Smooth muscle cell (in vitro differentiated cells): ENCODE data around the gene PAQR7. TPM values are rescaled to one million over a fixed set of nuclear protein-coding genes. Genes with fewer than 3 reads are reported as not detected.

Experiments
- DNase-seq: peaks from one replicate; lab custom pipeline; 2025; ENCODE audit not compliant: unreplicated experiment; lab: John Stamatoyannopoulos, UW
- H2AFZ ChIP-seq: fragments of 200-600 bp; sonication (generic); 2 replicates; pipeline ENCODE4 v1.6.0; 2016; ENCODE audit warnings: antibody characterized with exemption, low read depth, mild to moderate bottlenecking
- H3F3A ChIP-seq: fragments of 200-600 bp; sonication (generic); 2 replicates; pipeline ENCODE4 v1.6.0; 2017; ENCODE audit warnings: antibody characterized with exemption, low read depth
- H3K27ac ChIP-seq: fragments of 200-600 bp; sonication (generic); 2 replicates; pipeline ENCODE4 v1.5.1; 2016; ENCODE audit warnings: low read depth, mild to moderate bottlenecking
- H3K27me3 ChIP-seq: fragments of 200-600 bp; sonication (generic); 2 replicates; pipeline ENCODE4 v1.6.1; 2016; ENCODE audit warnings: low read depth, mild to moderate bottlenecking
- H3K36me3 ChIP-seq: fragments of 200-600 bp; sonication (generic); 2 replicates; pipeline ENCODE4 v1.5.1; 2016; ENCODE audit warnings: low read depth
- H3K4me1 ChIP-seq: fragments of 200-600 bp; sonication (generic); 2 replicates; pipeline ENCODE4 v1.5.1; 2016; ENCODE audit warnings: low read depth
- H3K4me2 ChIP-seq: fragments of 200-600 bp; sonication (generic); 2 replicates; pipeline ENCODE4 v1.6.0; 2016; ENCODE audit warnings: mild to moderate bottlenecking
- H3K4me3 ChIP-seq: fragments of 200-600 bp; sonication (generic); 2 replicates; pipeline ENCODE4 v1.5.1; 2016; ENCODE audit warnings: mild to moderate bottlenecking
- H3K79me2 ChIP-seq: fragments of 200-600 bp; sonication (generic); 2 replicates; pipeline ENCODE4 v1.6.0; 2016; ENCODE audit warnings: low read depth, mild to moderate bottlenecking
- H3K9ac ChIP-seq: fragments of 200-600 bp; sonication (generic); 2 replicates; pipeline ENCODE4 v1.6.0; 2016; ENCODE audit warnings: low read depth
- H3K9me3 ChIP-seq: fragments of 200-600 bp; sonication (generic); replicated peaks from 2 replicates; pipeline ENCODE4 v1.5.1; 2016; ENCODE audit warnings: low read depth
- H4K20me1 ChIP-seq: fragments of 200-600 bp; sonication (generic); 2 replicates; pipeline ENCODE4 v1.6.0; 2016; ENCODE audit warnings: low read depth
- WGBS: methylation state at CpG from one replicate; pipeline ENCODE4 v1.1.7; 2016; ENCODE audit warnings: low lambda C conversion rate; 5-methylcytosine and 5-hydroxymethylcytosine counted together
- polyA plus RNA-seq: library from polyadenylated mRNA; unstranded; fragments of >200 nt; fragmentation: Nextera tagmentation; extraction: Ambion mirVana; gene quantifications from 2 replicates; pipeline ENCODE4 v1.2.1, GENCODE V29; 2016
- total RNA-seq: library from RNA; depleted of rRNA; stranded (reverse); fragments of >200 nt; gene quantifications from 2 replicates; pipeline ENCODE4 v1.2.3, GENCODE V29; 2014
- TF ChIP-seq, protein P1 (sequence below): fragments of 200-600 bp; sonication (generic); IDR thresholded peaks from 2 replicates; pipeline ENCODE4 v1.5.1; 2017; ENCODE audit warnings: borderline replicate concordance, mild to moderate bottlenecking, antibody characterized with exemption; ENCODE audit not compliant: insufficient read depth, poor library complexity, severe bottlenecking

Gene PAQR7
- total and polyA plus RNA-seq, 2 experiments from 2014 or later: 2.9 to 10.0 TPM

DNA sequence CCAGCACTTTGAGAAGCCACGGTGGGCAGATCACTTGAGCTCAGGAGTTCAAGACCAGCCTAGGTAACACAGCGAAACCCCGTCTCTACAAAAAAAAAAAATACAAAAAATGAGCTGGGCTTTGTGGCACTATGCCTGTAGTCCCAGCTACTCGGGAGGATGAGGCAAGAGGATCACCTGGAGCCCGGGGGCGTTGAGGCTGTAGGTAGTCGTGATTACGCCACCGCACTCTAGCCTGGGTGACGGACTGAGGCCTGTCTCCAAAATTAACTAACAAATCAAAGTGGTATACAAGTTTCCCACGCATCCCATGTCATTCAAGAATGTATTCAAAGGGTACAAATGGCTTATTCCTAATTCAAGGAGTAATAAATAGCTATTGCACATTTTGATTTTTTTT lies 18.7 kb downstream of the PAQR7 start:
- Histone ChIP-seq H3K4me2 (no peak overlapping the region), H3F3A (peaks cover 9% of the 10 kb centered on the region), H3K4me1 (peaks cover 9% of the 10 kb centered on the region), H3K4me3 (no peak overlapping the region), H2AFZ (no peak overlapping the region), H3K27me3 (no peaks in the 10 kb centered on the region), H3K79me2 (no peaks in the 10 kb centered on the region), H3K9ac (no peak overlapping the region), H3K36me3 (no peaks in the 10 kb centered on the region), H3K9me3 (no peaks in the 10 kb centered on the region), H4K20me1 (no peaks in the 10 kb centered on the region), H3K27ac (no peak overlapping the region)
- no peak for DNase-seq
- TF ChIP-seq, protein P1, sequence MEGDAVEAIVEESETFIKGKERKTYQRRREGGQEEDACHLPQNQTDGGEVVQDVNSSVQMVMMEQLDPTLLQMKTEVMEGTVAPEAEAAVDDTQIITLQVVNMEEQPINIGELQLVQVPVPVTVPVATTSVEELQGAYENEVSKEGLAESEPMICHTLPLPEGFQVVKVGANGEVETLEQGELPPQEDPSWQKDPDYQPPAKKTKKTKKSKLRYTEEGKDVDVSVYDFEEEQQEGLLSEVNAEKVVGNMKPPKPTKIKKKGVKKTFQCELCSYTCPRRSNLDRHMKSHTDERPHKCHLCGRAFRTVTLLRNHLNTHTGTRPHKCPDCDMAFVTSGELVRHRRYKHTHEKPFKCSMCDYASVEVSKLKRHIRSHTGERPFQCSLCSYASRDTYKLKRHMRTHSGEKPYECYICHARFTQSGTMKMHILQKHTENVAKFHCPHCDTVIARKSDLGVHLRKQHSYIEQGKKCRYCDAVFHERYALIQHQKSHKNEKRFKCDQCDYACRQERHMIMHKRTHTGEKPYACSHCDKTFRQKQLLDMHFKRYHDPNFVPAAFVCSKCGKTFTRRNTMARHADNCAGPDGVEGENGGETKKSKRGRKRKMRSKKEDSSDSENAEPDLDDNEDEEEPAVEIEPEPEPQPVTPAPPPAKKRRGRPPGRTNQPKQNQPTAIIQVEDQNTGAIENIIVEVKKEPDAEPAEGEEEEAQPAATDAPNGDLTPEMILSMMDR: no peak
- 87% methylated on average over 11 of the region's 11 CpGs for WGBS

DNA sequence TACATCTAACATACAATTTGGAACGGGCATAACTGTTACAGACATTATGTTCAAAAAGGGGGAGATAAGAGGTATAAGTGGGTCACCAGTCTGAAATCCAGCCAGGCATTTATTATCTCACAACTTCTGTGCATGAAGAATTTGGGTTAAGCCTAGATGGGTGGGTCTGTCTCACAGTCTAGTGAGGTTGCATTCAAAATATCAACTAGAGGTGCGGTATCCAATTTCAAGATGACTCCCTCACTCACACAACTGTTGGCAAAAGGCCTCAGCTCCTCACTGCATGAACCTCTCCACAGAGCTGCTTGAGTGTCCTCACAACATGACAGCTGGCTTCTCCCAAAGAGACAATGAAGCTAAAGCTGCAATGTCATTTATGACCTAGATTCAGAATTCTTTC lies 21.0 kb downstream of the PAQR7 start:
- no peak overlapping the region for H3K4me2 ChIP-seq
- H3K9me3 ChIP-seq: no peaks in the 10 kb centered on the region
- TF ChIP-seq, protein P1: no peak
- no peaks in the 10 kb centered on the region for H3K36me3 ChIP-seq
- H2AFZ ChIP-seq: no peak overlapping the region
- peaks cover 9% of the 10 kb centered on the region for H3K4me1 ChIP-seq
- H3K27me3 ChIP-seq: no peaks in the 10 kb centered on the region
- WGBS: 93% methylated on average over 2 of the region's 2 CpGs
- H3K27ac ChIP-seq: no peak overlapping the region
- H3K79me2 ChIP-seq: no peaks in the 10 kb centered on the region
- no peaks in the 10 kb centered on the region for H3F3A ChIP-seq
- no peak overlapping the region for H3K4me3 ChIP-seq
- DNase-seq: no peak
- no peaks in the 10 kb centered on the region for H4K20me1 ChIP-seq
- no peak overlapping the region for H3K9ac ChIP-seq

DNA sequence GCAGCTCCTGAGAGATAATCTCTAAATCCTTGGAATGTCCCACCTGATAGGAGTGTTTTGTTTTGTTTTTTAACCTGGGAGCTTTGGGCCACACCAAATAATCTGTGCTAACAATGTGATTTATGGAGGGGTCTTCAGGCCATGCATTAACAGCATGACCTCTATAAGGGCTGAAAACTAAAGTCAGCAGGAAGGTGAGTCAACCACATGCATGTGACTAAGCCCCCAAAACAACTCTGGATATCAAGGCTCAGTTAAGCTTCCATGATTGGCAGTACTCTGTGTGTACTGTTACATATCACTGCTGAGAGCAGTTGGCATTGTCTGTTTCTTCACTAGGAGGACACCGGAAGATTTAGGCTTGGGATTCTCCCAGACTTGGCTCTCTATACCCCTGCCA lies 27.0 kb downstream of the PAQR7 start:
- Histone ChIP-seq H3K4me3 (no peak overlapping the region), H3K27ac (no peak overlapping the region), H2AFZ (no peak overlapping the region)

DNA sequence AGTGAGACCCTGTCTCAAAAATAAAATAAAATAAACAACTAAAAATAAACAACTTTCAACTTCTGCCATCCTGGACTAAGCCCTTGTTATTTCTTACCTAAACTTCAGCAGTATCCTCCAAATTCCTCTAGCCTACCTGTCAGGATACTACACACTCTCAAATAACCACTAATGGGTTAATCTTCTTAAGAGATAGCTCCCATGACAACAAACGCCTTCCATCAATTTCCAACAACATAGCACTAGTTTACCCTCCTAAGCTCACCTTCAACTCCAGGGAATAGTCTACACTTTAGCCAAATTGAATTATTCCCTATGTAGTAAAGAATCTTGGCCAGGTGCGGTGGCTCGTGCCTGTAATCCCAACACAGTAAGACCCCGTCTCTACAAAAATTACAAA lies 27.6 kb downstream of the PAQR7 start:
- no peak overlapping the region for H3K27ac ChIP-seq
- no peaks in the 10 kb centered on the region for H3K4me1 ChIP-seq
- 82% methylated on average over 4 of the region's 4 CpGs for WGBS
- TF ChIP-seq, protein P1: no peak
- no peak overlapping the region for H3K4me2 ChIP-seq
- no peaks in the 10 kb centered on the region for H3K79me2 ChIP-seq
- H3K9me3 ChIP-seq: no peaks in the 10 kb centered on the region
- no peak for DNase-seq
- no peak overlapping the region for H2AFZ ChIP-seq
- no peaks in the 10 kb centered on the region for H4K20me1 ChIP-seq
- no peak overlapping the region for H3K9ac ChIP-seq
- no peak overlapping the region for H3K4me3 ChIP-seq
- no peaks in the 10 kb centered on the region for H3K27me3 ChIP-seq
- H3K36me3 ChIP-seq: no peaks in the 10 kb centered on the region
- H3F3A ChIP-seq: no peaks in the 10 kb centered on the region

More for the DNA sequence above, 27.0 kb downstream of the PAQR7 start:
- Histone ChIP-seq H3F3A (no peaks in the 10 kb centered on the region), H4K20me1 (no peaks in the 10 kb centered on the region), H3K9ac (no peak overlapping the region), H3K4me2 (no peak overlapping the region), H3K27me3 (no peaks in the 10 kb centered on the region), H3K36me3 (no peaks in the 10 kb centered on the region), H3K9me3 (no peaks in the 10 kb centered on the region), H3K4me1 (no peaks in the 10 kb centered on the region), H3K79me2 (no peaks in the 10 kb centered on the region)
- no peak for DNase-seq
- 38% methylated on average over 1 of the region's 1 CpG for WGBS
- TF ChIP-seq, protein P1: no peak
